ENCODE results near the gene RELL1.

Gene RELL1

GRCh38 chr4:37594099-37594498 is 92.1 kb downstream of the RELL1 start:
- DNase-seq, result no peak

- DNase-seq, result no peak
These were observed 94.8 kb downstream of the RELL1 start for GRCh38 chr4:37591349-37591748.

GRCh38 chr4:37590016-37590415 is 96.2 kb downstream of the RELL1 start:
- no peak for DNase-seq

GRCh38 chr4:37588150-37588549 is 98.0 kb downstream of the RELL1 start:
- no peak for DNase-seq

- no peak for DNase-seq
These were observed 100.0 kb downstream of the RELL1 start for GRCh38 chr4:37586194-37586593.

GRCh38 chr4:37584493-37585060 is 101.6 kb downstream of the RELL1 start:
- DNase-seq, result no peak

- no peak for DNase-seq
These were observed 102.1 kb downstream of the RELL1 start for GRCh38 chr4:37584071-37584470.

GRCh38 chr4:37573566-37573965 is 112.6 kb downstream of the RELL1 start:
- no peak for DNase-seq

GRCh38 chr4:37568489-37568888 is 117.7 kb downstream of the RELL1 start:
- DNase-seq, result no peak

GRCh38 chr4:37567836-37568235 is 118.3 kb downstream of the RELL1 start:
- no peak for DNase-seq

GRCh38 chr4:37562592-37562991 is 123.6 kb downstream of the RELL1 start:
- DNase-seq, result no peak

- no peak for DNase-seq
These were observed 124.4 kb downstream of the RELL1 start for GRCh38 chr4:37561803-37562207.

- no peak for DNase-seq
These were observed 124.9 kb downstream of the RELL1 start for GRCh38 chr4:37561196-37561802.
